HG02763 (cell line): ENCODE results near the gene PVRIG.
"Not testable (repeated sequence)": the region's sequence is repeated elsewhere in the genome, so short reads cannot be mapped to it uniquely, and the experiment has no call there.

Experiments used
- ATAC-seq: cut with Tn5 transposase; IDR thresholded peaks from one replicate; pipeline ENCODE4 v1.9.1; 2021; ENCODE audit warnings: mild to moderate bottlenecking, moderate library complexity; ENCODE audit not compliant: unreplicated experiment

Gene PVRIG

DNA sequence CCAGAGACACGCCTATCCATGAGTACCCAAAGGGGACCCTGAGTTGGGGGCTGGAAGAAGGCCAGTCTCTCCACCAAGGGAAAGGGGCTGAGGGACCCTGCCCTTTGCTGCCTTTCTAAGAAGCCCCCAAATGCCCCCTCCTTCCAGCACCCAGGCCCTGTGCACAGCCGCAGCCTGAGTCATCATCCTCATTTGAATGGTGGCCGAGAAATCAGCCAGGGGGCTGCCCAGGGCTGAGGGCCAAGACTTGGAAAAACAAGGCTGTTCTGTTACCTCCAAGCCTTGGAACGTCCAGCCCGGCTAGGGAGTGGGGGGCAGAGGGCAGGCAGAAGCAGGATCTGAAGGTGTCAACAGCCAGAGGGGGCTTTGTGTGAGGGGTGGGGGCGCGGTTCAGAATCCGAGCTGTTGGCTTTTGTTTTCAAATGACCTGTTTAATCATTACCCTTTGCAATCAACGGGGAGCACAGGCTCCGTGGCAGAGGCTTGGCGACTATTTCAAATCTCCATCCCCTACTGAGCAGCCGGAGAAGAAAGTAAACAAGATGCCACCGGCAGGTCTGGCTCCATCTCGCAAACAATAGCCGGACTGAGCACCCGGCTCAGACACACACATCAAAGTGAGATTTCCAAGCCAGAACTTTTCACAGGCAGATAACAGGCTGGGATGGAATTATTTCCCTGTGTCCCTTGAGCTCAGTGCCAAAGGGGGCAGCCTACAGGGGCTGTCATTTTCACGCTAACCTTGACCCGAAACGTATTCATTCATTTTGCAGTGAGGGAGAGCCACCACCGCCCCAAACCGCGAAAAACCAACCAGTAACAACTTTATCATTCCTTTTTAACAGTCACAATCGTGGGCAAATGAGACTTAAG, 50.5 kb downstream of the PVRIG start:
- not testable (repeated sequence) for ATAC-seq
